ENCODE data around the gene MYCBP. TPM values are rescaled to one million over a fixed set of nuclear protein-coding genes. Genes with fewer than 3 reads are reported as not detected.
"Not testable (repeated sequence)": the region's sequence is repeated elsewhere in the genome, so short reads cannot be mapped to it uniquely, and the experiment has no call there.

The MYCBP gene
- total and polyA plus RNA-seq, 7 experiments from 2014 or later = 6.1 to 62.2 (median 20.4) TPM

DNA sequence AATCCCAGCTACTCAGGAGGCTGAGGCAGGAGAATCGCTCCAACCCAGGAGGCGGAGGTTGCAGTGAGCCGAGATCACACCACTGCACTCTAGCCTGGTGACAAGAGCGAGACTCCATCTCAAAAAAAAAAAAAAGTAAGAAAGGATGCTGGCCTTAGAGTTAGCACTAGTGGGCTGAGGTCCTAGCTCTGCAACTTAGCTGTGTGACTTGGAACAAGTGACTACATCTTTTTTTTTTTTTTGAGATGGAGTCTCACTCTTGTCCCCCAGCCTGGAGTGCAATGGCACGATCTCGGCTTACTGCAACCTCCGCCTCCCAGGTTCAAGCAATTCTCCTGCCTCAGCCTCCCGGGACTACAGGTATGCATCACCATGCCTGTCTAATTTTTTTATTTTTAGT lies 41.8 kb upstream of the MYCBP start:
- H3K4me3 Mint-ChIP-seq; H3K27ac ChIP-seq (ENCODE audit: low read depth, low read length); H3K36me3 Mint-ChIP-seq; ATAC-seq; intact Hi-C loops (cut with micrococcal nuclease); H3K4me1 Mint-ChIP-seq; DNase-seq; H3K36me3 ChIP-seq (ENCODE audit: control insufficient read depth in 2 of 3, insufficient read depth in 3 of 3, low read length in 3 of 3); H3K9me3 Mint-ChIP-seq; H3K27ac Mint-ChIP-seq; H3K27me3 Mint-ChIP-seq; H3K27me3 ChIP-seq (ENCODE audit: control insufficient read depth in 2 of 2, insufficient read depth in 2 of 2, low read length in 2 of 2); H3K4me1 ChIP-seq (ENCODE audit: control insufficient read depth in 2 of 2, insufficient read depth in 2 of 2, low read length in 2 of 2); H3K4me3 ChIP-seq (ENCODE audit: low read length); H3K9me3 ChIP-seq (ENCODE audit: control insufficient read depth in 2 of 3, low read length in 3 of 3): not testable (repeated sequence)
- POLR2A ChIA-PET = interaction anchor here (0.7 kb wide), 1 partner anchor 8 kb away, joined by 4 read pairs; no protein-coding TSS in a partner anchor
- CTCF ChIA-PET = interaction anchor here (0.7 kb wide), 1 partner anchor 824 kb away, joined by 3 read pairs; no protein-coding TSS in a partner anchor

DNA sequence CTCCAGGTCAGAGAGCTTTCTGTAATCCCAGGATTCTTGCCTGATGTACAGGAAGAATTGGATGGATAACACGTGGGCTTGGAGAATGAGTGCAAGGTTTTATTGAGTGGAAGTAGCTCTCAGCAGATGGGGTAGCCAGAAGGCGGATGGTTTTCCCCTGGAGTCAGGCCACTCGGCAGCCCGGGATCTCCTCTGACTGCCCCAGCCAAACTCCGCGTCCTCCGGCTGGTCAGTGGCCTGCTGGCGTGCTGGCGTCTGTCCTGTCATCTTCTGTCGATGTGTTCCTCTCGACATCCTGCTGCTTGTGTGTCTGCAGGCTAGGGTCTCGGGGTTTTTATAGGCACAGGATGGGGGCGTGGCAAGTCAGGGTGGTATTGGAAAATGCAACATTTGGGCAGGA lies 35.7 kb upstream of the MYCBP start:
- H3K27ac Mint-ChIP-seq = no peak overlapping the region
- H3K4me1 Mint-ChIP-seq = no peaks in the 10 kb centered on the region
- DNase-seq (no peak), ATAC-seq (no peak)
- intact Hi-C loops (cut with micrococcal nuclease) = no loop called here
- no peaks in the 10 kb centered on the region for H3K9me3 ChIP-seq (ENCODE audit: control insufficient read depth in 2 of 3, low read length in 3 of 3)
- H3K27me3 Mint-ChIP-seq = no peaks in the 10 kb centered on the region
- no peak overlapping the region for H3K27ac ChIP-seq (ENCODE audit: low read depth, low read length)
- no peaks in the 10 kb centered on the region for H3K27me3 ChIP-seq (ENCODE audit: control insufficient read depth in 2 of 2, insufficient read depth in 2 of 2, low read length in 2 of 2)
- H3K4me3 ChIP-seq (ENCODE audit: low read length) = no peak overlapping the region
- H3K36me3 ChIP-seq (ENCODE audit: control insufficient read depth in 2 of 3, insufficient read depth in 3 of 3, low read length in 3 of 3) = no peaks in the 10 kb centered on the region
- peaks cover 0 to 9% (median 4%) of the 10 kb centered on the region in 11 donors for H3K9me3 Mint-ChIP-seq
- ChIA-PET CTCF (no interaction called here), POLR2A (no interaction called here)
- no peaks in the 10 kb centered on the region for H3K4me1 ChIP-seq (ENCODE audit: control insufficient read depth in 2 of 2, insufficient read depth in 2 of 2, low read length in 2 of 2)
- peaks cover 0 to 4% (median 0%) of the 10 kb centered on the region in 5 donors for H3K36me3 Mint-ChIP-seq
- no peak overlapping the region for H3K4me3 Mint-ChIP-seq

DNA sequence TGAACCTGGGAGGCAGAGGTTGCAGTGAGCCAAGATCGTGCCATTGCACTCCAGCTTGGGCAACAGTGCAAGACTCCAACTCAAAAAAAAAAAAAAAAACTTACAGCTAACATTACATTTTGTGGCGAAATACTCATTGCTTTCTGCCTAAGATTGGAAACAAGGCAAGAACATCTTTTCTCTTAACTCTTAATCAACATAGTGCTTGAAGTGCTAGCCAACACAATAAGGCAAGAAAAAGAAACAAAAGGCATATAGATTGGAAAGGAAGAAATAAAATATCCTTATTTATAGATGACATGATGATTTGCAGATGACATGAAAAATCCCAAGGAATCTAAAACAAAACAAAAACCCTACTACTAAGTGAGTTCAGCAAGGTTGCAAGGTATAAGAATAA lies 32.8 kb upstream of the MYCBP start:
- Mint-ChIP-seq H3K4me1 (no peaks in the 10 kb centered on the region), H3K9me3 (peaks cover 0 to 9% (median 4%) of the 10 kb centered on the region in 11 donors), H3K4me3 (no peak overlapping the region), H3K27ac (no peak overlapping the region), H3K36me3 (peaks cover 0 to 4% (median 0%) of the 10 kb centered on the region in 5 donors), H3K27me3 (no peaks in the 10 kb centered on the region)
- H3K36me3 ChIP-seq (ENCODE audit: control insufficient read depth in 2 of 3, insufficient read depth in 3 of 3, low read length in 3 of 3) = no peaks in the 10 kb centered on the region
- DNase-seq (no peak), ATAC-seq (no peak)
- H3K27ac ChIP-seq (ENCODE audit: low read depth, low read length) = no peak overlapping the region
- CTCF ChIA-PET = no interaction called here
- no peaks in the 10 kb centered on the region for H3K27me3 ChIP-seq (ENCODE audit: control insufficient read depth in 2 of 2, insufficient read depth in 2 of 2, low read length in 2 of 2)
- H3K9me3 ChIP-seq (ENCODE audit: control insufficient read depth in 2 of 3, low read length in 3 of 3) = no peaks in the 10 kb centered on the region
- POLR2A ChIA-PET = no interaction called here
- no peak overlapping the region for H3K4me3 ChIP-seq (ENCODE audit: low read length)
- intact Hi-C loops (cut with micrococcal nuclease) = no loop called here
- H3K4me1 ChIP-seq (ENCODE audit: control insufficient read depth in 2 of 2, insufficient read depth in 2 of 2, low read length in 2 of 2) = no peaks in the 10 kb centered on the region

DNA sequence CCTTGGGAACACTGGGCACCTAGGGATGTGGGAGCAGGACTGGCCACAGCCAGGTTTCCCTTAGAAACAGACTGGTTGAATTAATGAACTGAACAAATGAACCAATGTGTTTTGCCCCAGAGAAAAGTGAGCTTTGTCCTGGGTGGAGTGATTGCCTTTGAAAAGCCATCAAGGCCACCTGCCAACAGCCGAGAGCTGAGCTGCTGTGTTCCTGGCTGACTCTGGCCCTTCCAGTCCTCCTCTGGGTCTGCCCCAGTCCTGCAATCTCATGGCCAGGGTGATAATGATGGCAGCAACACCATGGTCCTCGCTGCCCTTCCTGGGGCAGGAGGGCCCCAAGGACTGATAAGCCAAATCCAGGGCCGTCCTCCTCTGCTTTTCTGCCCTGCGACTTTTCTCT lies 26.4 kb upstream of the MYCBP start:
- Histone ChIP-seq H3K27ac (ENCODE audit: low read depth, low read length) (no peak overlapping the region), H3K9me3 (ENCODE audit: control insufficient read depth in 2 of 3, low read length in 3 of 3) (no peaks in the 10 kb centered on the region), H3K4me3 (ENCODE audit: low read length) (no peak overlapping the region), H3K36me3 (ENCODE audit: control insufficient read depth in 2 of 3, insufficient read depth in 3 of 3, low read length in 3 of 3) (no peaks in the 10 kb centered on the region), H3K27me3 (ENCODE audit: control insufficient read depth in 2 of 2, insufficient read depth in 2 of 2, low read length in 2 of 2) (no peaks in the 10 kb centered on the region), H3K4me1 (ENCODE audit: control insufficient read depth in 2 of 2, insufficient read depth in 2 of 2, low read length in 2 of 2) (no peaks in the 10 kb centered on the region)
- ChIA-PET CTCF (no interaction called here), POLR2A (no interaction called here)
- ATAC-seq (no peak), DNase-seq (no peak)
- Mint-ChIP-seq H3K27me3 (no peaks in the 10 kb centered on the region), H3K27ac (no peak overlapping the region), H3K4me3 (no peak overlapping the region), H3K4me1 (no peaks in the 10 kb centered on the region), H3K36me3 (no peaks in the 10 kb centered on the region), H3K9me3 (no peaks in the 10 kb centered on the region)
- intact Hi-C loops (cut with micrococcal nuclease) = no loop called here

DNA sequence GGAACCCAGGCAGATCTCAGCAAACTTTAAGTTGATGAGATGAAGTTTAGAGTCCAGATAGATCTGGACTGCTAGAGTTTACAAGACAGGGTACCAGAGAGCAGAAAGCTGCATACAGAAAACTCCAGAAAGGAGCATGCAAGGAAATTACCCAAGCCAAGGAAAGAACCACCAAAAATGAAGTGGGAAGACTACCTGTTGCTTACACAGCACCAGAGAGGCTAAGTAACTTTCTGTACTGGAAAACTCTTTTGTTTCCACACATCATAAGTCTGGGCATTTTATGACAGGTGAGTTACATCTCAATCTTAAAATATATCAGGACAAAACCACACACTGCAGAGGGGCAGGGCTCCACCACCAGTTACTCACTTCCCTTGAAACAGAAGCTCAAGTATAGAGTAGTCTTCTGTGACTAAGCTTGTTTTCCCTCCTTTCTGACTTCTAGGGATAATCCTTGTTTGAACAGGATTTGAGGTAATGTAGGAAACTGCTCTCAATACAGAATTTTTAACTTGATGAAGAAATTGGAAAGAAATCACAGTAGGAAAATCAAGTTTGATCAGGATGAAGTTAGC lies 25.6 kb upstream of the MYCBP start:
- Histone ChIP-seq H3K27me3 (ENCODE audit: control insufficient read depth in 2 of 2, insufficient read depth in 2 of 2, low read length in 2 of 2) (no peaks in the 10 kb centered on the region), H3K36me3 (ENCODE audit: control insufficient read depth in 2 of 3, insufficient read depth in 3 of 3, low read length in 3 of 3) (no peaks in the 10 kb centered on the region), H3K27ac (ENCODE audit: low read depth, low read length) (no peak overlapping the region), H3K9me3 (ENCODE audit: control insufficient read depth in 2 of 3, low read length in 3 of 3) (no peaks in the 10 kb centered on the region), H3K4me3 (ENCODE audit: low read length) (no peak overlapping the region), H3K4me1 (ENCODE audit: control insufficient read depth in 2 of 2, insufficient read depth in 2 of 2, low read length in 2 of 2) (no peaks in the 10 kb centered on the region)
- H3K27ac Mint-ChIP-seq = no peak overlapping the region
- CTCF ChIA-PET = no interaction called here
- no peaks in the 10 kb centered on the region for H3K9me3 Mint-ChIP-seq
- intact Hi-C loops (cut with micrococcal nuclease) = no loop called here
- no peaks in the 10 kb centered on the region for H3K4me1 Mint-ChIP-seq
- no peak for DNase-seq
- H3K4me3 Mint-ChIP-seq = no peak overlapping the region
- ATAC-seq = no peak
- POLR2A ChIA-PET = no interaction called here
- H3K27me3 Mint-ChIP-seq = peaks cover 0 to under 1% (median 0%) of the 10 kb centered on the region in 5 donors
- no peaks in the 10 kb centered on the region for H3K36me3 Mint-ChIP-seq

DNA sequence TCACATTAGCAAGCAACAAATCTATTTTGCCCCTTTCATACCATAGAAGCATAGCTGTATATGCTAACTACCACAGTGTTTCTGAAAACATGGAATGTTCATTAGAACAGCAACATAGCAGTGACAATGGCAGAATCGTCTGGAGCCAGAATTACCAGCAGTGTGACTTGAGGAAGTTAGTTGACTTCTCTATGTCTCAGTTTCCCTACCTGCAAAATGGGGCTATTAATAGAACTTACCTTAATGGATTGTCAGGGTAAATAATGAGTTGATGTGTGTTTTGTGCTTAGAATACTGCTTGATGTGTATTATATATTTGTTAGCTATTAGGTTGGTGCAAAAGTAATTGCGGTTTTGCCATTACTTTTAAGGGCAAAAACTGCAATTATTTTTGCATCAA lies 23.0 kb upstream of the MYCBP start:
- H3K4me1 ChIP-seq (ENCODE audit: control insufficient read depth in 2 of 2, insufficient read depth in 2 of 2, low read length in 2 of 2) = no peaks in the 10 kb centered on the region
- POLR2A ChIA-PET = no interaction called here
- Mint-ChIP-seq H3K9me3 (no peaks in the 10 kb centered on the region), H3K36me3 (no peaks in the 10 kb centered on the region), H3K4me3 (no peak overlapping the region), H3K27ac (no peak overlapping the region), H3K4me1 (peaks cover 0 to 2% (median 0%) of the 10 kb centered on the region in 7 donors), H3K27me3 (peaks cover 0 to 2% (median 0%) of the 10 kb centered on the region in 5 donors)
- H3K4me3 ChIP-seq (ENCODE audit: low read length) = no peak overlapping the region
- DNase-seq = no peak
- no peaks in the 10 kb centered on the region for H3K36me3 ChIP-seq (ENCODE audit: control insufficient read depth in 2 of 3, insufficient read depth in 3 of 3, low read length in 3 of 3)
- intact Hi-C loops (cut with micrococcal nuclease) = no loop called here
- no peaks in the 10 kb centered on the region for H3K27me3 ChIP-seq (ENCODE audit: control insufficient read depth in 2 of 2, insufficient read depth in 2 of 2, low read length in 2 of 2)
- no peak for ATAC-seq
- no peaks in the 10 kb centered on the region for H3K9me3 ChIP-seq (ENCODE audit: control insufficient read depth in 2 of 3, low read length in 3 of 3)
- H3K27ac ChIP-seq (ENCODE audit: low read depth, low read length) = no peak overlapping the region
- CTCF ChIA-PET = no interaction called here

DNA sequence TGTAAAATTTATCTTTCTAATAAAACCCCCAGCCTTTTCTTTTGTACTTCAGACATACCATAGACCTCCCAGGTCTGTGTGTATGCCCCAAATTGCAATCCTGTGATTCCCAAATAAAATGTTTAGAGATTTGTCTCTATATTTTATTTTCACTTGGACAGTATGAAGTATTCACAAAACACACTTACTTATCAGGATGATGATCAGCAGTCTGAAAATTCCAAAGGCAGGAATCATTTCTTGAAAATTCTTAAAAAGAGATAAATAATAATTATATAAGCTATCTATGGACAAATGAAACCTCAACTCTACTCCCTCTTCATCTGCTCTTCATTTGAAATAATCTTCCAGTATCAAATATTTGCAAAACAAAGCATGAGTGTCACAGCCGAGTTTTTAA lies 19.8 kb upstream of the MYCBP start:
- POLR2A ChIA-PET = no interaction called here
- H3K4me1 ChIP-seq (ENCODE audit: control insufficient read depth in 2 of 2, insufficient read depth in 2 of 2, low read length in 2 of 2) = no peaks in the 10 kb centered on the region
- H3K4me3 ChIP-seq (ENCODE audit: low read length) = no peak overlapping the region
- H3K36me3 ChIP-seq (ENCODE audit: control insufficient read depth in 2 of 3, insufficient read depth in 3 of 3, low read length in 3 of 3) = no peaks in the 10 kb centered on the region
- Mint-ChIP-seq H3K27ac (no peak overlapping the region), H3K4me1 (peaks cover 0 to 2% (median 0%) of the 10 kb centered on the region in 7 donors), H3K9me3 (no peaks in the 10 kb centered on the region), H3K27me3 (peaks cover 0 to 9% (median 0%) of the 10 kb centered on the region in 5 donors), H3K36me3 (no peaks in the 10 kb centered on the region), H3K4me3 (no peak overlapping the region)
- H3K27ac ChIP-seq (ENCODE audit: low read depth, low read length) = no peak overlapping the region
- DNase-seq = no peak
- ATAC-seq = no peak
- H3K27me3 ChIP-seq (ENCODE audit: control insufficient read depth in 2 of 2, insufficient read depth in 2 of 2, low read length in 2 of 2) = no peaks in the 10 kb centered on the region
- no peaks in the 10 kb centered on the region for H3K9me3 ChIP-seq (ENCODE audit: control insufficient read depth in 2 of 3, low read length in 3 of 3)
- CTCF ChIA-PET = interaction anchor here (0.6 to 1.6 kb wide), 2 partner anchors 199 to 234 kb away, joined by 3 to 5 read pairs; no protein-coding TSS in a partner anchor
- intact Hi-C loops (cut with micrococcal nuclease) = no loop called here

All from naive thymus-derived CD4-positive, alpha-beta T cell (primary cell).